GM23338 (cell line): ENCODE data around the gene SH3BP2. TPM values are rescaled to one million over a fixed set of nuclear protein-coding genes. Genes with fewer than 3 reads are reported as not detected.

Source experiments
- ATAC-seq: fragments of 200-7000 bp; cut with Tn5 transposase; 3 replicates; pipeline ENCODE4 v1.9.1; 2020
- DNase-seq: peaks from one replicate; pipeline ENCODE4 v3.0.0-alpha.2; 2015; ENCODE audit warnings: low spot score
- H2AFZ ChIP-seq: fragments of 200-600 bp; sonication (generic); 2 replicates; pipeline ENCODE4 v1.8.0; 2016; ENCODE audit warnings: antibody characterized with exemption, mild to moderate bottlenecking, moderate library complexity
- H3F3A ChIP-seq: fragments of 200-600 bp; sonication (generic); replicated peaks from 2 replicates; pipeline ENCODE4 v1.8.0; 2017; ENCODE audit warnings: antibody characterized with exemption, mixed run types, low read depth
- H3K27ac ChIP-seq: fragments of 200-600 bp; sonication (generic); 2 replicates; pipeline ENCODE4 v1.6.1; 2016; ENCODE audit warnings: low read depth
- H3K27me3 ChIP-seq: fragments of 200-600 bp; sonication (generic); 2 replicates; pipeline ENCODE4 v1.8.0; 2016; ENCODE audit warnings: mild to moderate bottlenecking, mixed run types, moderate library complexity; ENCODE audit not compliant: insufficient read depth
- H3K36me3 ChIP-seq: fragments of 200-600 bp; sonication (generic); 2 replicates; pipeline ENCODE4 v1.8.0; 2016; ENCODE audit warnings: mild to moderate bottlenecking; ENCODE audit not compliant: insufficient read depth
- H3K4me1 ChIP-seq: fragments of 200-600 bp; sonication (generic); 2 replicates; pipeline ENCODE4 v1.8.0; 2016; ENCODE audit warnings: mild to moderate bottlenecking, moderate library complexity; ENCODE audit not compliant: insufficient read depth
- H3K4me2 ChIP-seq: fragments of 200-600 bp; sonication (generic); 2 replicates; pipeline ENCODE4 v1.7.1; 2017; ENCODE audit warnings: mixed run types
- H3K4me3 ChIP-seq: fragments of 200-600 bp; sonication (generic); 2 replicates; pipeline ENCODE4 v1.6.1; 2016; ENCODE audit warnings: mixed run types
- H3K79me2 ChIP-seq: fragments of 200-600 bp; sonication (generic); replicated peaks from 2 replicates; pipeline ENCODE4 v1.8.0; 2017; ENCODE audit warnings: mild to moderate bottlenecking; ENCODE audit not compliant: insufficient read depth
- H3K9me2 ChIP-seq: fragments of 200-600 bp; sonication (generic); 2 replicates; pipeline ENCODE4 v1.8.0; 2017; ENCODE audit not compliant: insufficient read depth
- H4K20me1 ChIP-seq: fragments of 200-600 bp; sonication (generic); replicated peaks from 2 replicates; pipeline ENCODE4 v1.8.0; 2017; ENCODE audit warnings: mild to moderate bottlenecking; ENCODE audit not compliant: insufficient read depth
- H3K27ac Mint-ChIP-seq: 2 replicates; pipeline ENCODE4 v1.8.0; 2020; ENCODE audit warnings: inconsistent platforms, mild to moderate bottlenecking, moderate library complexity, mixed read lengths
- H3K27me3 Mint-ChIP-seq: 3 replicates; pipeline ENCODE4 v1.8.0; 2022; ENCODE audit warnings: low read depth, mild to moderate bottlenecking, moderate library complexity, mixed read lengths, inconsistent platforms; ENCODE audit not compliant: insufficient read depth, poor library complexity
- H3K36me3 Mint-ChIP-seq: 3 replicates; pipeline ENCODE4 v1.8.0; 2021; ENCODE audit warnings: low read depth, mild to moderate bottlenecking, inconsistent platforms, moderate library complexity, mixed read lengths
- H3K4me1 Mint-ChIP-seq: 3 replicates; pipeline ENCODE4 v1.8.0; 2020; ENCODE audit warnings: mild to moderate bottlenecking, inconsistent platforms, mixed read lengths
- H3K4me3 Mint-ChIP-seq: 3 replicates; pipeline ENCODE4 v1.8.0; 2021; ENCODE audit warnings: moderate library complexity, mild to moderate bottlenecking, inconsistent platforms, mixed read lengths
- H3K9me3 Mint-ChIP-seq: 3 replicates; pipeline ENCODE4 v1.8.0; 2020; ENCODE audit warnings: moderate library complexity, mild to moderate bottlenecking, inconsistent platforms, mixed read lengths
- CREB1 ChIP-seq: fragments of 250-450 bp; sonication (Bioruptor Pico); IDR thresholded peaks from 2 replicates; pipeline ENCODE4 v1.5.0; 2020; ENCODE audit warnings: low read depth, mild to moderate bottlenecking, moderate library complexity
- EZH2phosphoT487 ChIP-seq: fragments of 200-600 bp; sonication (generic); IDR thresholded peaks from one replicate; pipeline ENCODE4 v1.8.1; 2018; ENCODE audit warnings: antibody characterized with exemption; ENCODE audit not compliant: unreplicated experiment
- JUNB ChIP-seq: IDR thresholded peaks from one replicate; pipeline ENCODE4 v1.6.1; 2016; ENCODE audit warnings: antibody characterized with exemption; ENCODE audit not compliant: unreplicated experiment
- NANOG ChIP-seq: IDR thresholded peaks from 2 replicates; pipeline ENCODE4 v1.6.1; 2016; ENCODE audit warnings: antibody characterized with exemption, borderline replicate concordance
- POLR2AphosphoS5 ChIP-seq: IDR thresholded peaks from 2 replicates; pipeline ENCODE4 v1.6.1; 2016; ENCODE audit warnings: antibody characterized with exemption, low read depth
- ZNF114 ChIP-seq: fragments of 250-450 bp; sonication (Bioruptor Pico); IDR thresholded peaks from 2 replicates; pipeline ENCODE4 v1.5.0; 2020; ENCODE audit warnings: mild to moderate bottlenecking, moderate library complexity
- ZNF331 ChIP-seq: fragments of 250-450 bp; sonication (Bioruptor Pico); IDR thresholded peaks from 2 replicates; pipeline ENCODE4 v1.5.0; 2020; ENCODE audit warnings: low read depth, mild to moderate bottlenecking, moderate library complexity
- polyA plus RNA-seq: library from polyadenylated mRNA; unstranded; fragments of >200 nt; fragmentation: Nextera tagmentation; extraction: Ambion mirVana; gene quantifications from 2 replicates; pipeline ENCODE4 v1.2.1, GENCODE V29; 2016
- total RNA-seq: library from RNA; depleted of rRNA; stranded (reverse); fragments of >200 nt; shearing (Covaris generic); gene quantifications from 2 replicates; pipeline ENCODE4 v1.2.3, GENCODE V29; 2014
- TF ChIP-seq, protein P1 (sequence below), 2 experiments: fragments of 200-600 bp in 1 of 2; sonication (generic) in 1 of 2; conservative IDR thresholded peaks; 2 replicates each; pipeline versions ENCODE4 v1.5.1 to v1.6.1; 2016 to 2017; ENCODE audit warnings: antibody characterized with exemption in 2 of 2, low read depth in 2 of 2, mild to moderate bottlenecking in 2 of 2, moderate library complexity in 1 of 2
- TF ChIP-seq, protein P2 (sequence below): IDR thresholded peaks from 2 replicates; pipeline ENCODE4 v1.6.1; 2016; ENCODE audit warnings: antibody characterized with exemption
- TF ChIP-seq, protein P3 (sequence below): IDR thresholded peaks from one replicate; pipeline ENCODE4 v1.6.1; 2018; ENCODE audit warnings: antibody characterized with exemption; ENCODE audit not compliant: unreplicated experiment

The SH3BP2 gene
- total and polyA plus RNA-seq, 2 experiments from 2014 or later: 15.2 to 43.9 TPM

DNA sequence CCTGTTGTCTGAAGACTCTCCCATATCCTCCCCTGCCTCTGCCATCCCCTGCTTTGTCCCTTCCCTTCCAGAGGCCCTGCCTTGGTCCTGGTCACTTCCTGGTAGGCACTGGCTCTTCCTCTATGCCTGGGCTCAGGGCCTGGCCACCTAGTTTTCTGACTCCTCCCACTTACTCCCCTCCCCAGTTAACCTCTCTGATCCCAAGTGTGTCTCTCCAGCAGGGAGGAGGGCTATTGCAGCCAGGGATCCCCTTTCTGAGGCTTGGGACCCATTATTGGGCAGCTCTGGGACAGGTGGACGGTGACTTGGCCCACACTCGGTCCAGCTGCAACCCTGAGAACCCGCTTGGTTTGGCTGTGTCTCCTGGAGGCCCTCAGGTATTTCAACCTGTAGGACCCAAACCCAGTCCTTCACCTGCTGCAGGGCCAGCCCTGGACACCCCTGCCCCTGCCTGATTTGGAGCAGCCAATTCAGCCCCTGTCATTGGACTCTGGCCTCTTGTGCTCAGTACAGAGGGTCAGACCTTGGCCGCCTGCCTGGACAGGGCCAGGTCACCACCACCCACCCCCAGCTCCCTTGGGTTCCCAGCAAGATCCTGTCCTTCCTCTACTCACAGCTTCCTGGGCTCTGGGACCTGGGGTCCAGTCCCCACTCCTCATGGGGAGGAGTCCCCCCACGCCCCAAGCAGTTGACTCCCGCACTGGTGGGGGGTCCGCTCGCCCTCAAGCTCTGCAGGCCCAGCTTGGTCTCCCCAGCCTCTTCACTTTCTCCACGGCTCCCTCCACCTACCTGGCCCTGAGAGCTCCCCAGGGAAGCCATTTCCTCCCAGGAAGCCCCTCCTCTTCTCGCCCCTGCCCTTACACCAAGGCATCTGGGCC, 1.1 kb upstream of the SH3BP2 start:
- no peak overlapping the region for H3K4me3 Mint-ChIP-seq
- H2AFZ ChIP-seq: peak overlapping the region; percentile 52; the same call in 1 of the 2 replicates
- H3K4me3 ChIP-seq: no peak overlapping the region

DNA sequence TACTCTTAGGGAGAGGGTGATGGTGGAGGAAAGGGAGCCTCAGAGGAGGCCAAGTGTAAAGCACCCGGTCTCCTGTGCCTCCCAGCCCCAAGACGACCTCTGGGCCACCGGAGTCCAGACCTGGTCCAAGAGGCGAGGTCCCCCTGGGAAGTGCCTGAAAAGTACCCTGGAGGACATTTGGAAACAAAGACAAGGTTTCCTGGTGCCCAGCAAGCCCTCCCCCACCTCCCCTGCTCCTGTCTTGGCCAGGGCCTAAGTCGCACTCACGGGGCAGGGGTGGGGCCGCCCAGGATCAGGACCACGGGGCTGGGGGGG, 532 bp upstream of the SH3BP2 start:
- Histone ChIP-seq H3K4me2 (peak overlapping the region; percentile 66), H3K79me2 (no peaks in the 10 kb centered on the region), H3K36me3 (no peaks in the 10 kb centered on the region), H3F3A (0 out of 2 replicates have a peak, but pooled peaks cover 5% of the 10 kb centered on the region), H3K9me2 (no peaks in the 10 kb centered on the region), H4K20me1 (no peaks in the 10 kb centered on the region), H2AFZ (peak overlapping the region; percentile 52; the same call in 1 of the 2 replicates), H3K27ac (no peak overlapping the region), H3K4me3 (no peak overlapping the region), H3K4me1 (peaks cover 5% of the 10 kb centered on the region), H3K27me3 (peaks cover 16% of the 10 kb centered on the region)
- Mint-ChIP-seq H3K27me3 (peaks cover 26% of the 10 kb centered on the region), H3K36me3 (no peaks in the 10 kb centered on the region), H3K4me1 (peaks cover 28% of the 10 kb centered on the region), H3K9me3 (no peaks in the 10 kb centered on the region; the same call in 2 of the 3 replicates), H3K4me3 (peak overlapping the region; percentile 37; the same call in 2 of the 3 replicates), H3K27ac (no peak overlapping the region)
- ATAC-seq (peak; percentile 1; the same call in 2 of the 3 replicates), DNase-seq (no peak)
- TF ChIP-seq JUNB: no peak
- TF ChIP-seq, protein P1, sequence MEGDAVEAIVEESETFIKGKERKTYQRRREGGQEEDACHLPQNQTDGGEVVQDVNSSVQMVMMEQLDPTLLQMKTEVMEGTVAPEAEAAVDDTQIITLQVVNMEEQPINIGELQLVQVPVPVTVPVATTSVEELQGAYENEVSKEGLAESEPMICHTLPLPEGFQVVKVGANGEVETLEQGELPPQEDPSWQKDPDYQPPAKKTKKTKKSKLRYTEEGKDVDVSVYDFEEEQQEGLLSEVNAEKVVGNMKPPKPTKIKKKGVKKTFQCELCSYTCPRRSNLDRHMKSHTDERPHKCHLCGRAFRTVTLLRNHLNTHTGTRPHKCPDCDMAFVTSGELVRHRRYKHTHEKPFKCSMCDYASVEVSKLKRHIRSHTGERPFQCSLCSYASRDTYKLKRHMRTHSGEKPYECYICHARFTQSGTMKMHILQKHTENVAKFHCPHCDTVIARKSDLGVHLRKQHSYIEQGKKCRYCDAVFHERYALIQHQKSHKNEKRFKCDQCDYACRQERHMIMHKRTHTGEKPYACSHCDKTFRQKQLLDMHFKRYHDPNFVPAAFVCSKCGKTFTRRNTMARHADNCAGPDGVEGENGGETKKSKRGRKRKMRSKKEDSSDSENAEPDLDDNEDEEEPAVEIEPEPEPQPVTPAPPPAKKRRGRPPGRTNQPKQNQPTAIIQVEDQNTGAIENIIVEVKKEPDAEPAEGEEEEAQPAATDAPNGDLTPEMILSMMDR (conservative IDR thresholded peaks at IDR 0.05; ENCODE audit: low read depth in 2 of 2): no peak
- no peak for TF ChIP-seq NANOG
- TF ChIP-seq POLR2AphosphoS5: no peak
- no peak for TF ChIP-seq EZH2phosphoT487
- TF ChIP-seq, protein P2, sequence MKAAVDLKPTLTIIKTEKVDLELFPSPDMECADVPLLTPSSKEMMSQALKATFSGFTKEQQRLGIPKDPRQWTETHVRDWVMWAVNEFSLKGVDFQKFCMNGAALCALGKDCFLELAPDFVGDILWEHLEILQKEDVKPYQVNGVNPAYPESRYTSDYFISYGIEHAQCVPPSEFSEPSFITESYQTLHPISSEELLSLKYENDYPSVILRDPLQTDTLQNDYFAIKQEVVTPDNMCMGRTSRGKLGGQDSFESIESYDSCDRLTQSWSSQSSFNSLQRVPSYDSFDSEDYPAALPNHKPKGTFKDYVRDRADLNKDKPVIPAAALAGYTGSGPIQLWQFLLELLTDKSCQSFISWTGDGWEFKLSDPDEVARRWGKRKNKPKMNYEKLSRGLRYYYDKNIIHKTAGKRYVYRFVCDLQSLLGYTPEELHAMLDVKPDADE: no peak
- TF ChIP-seq, protein P3, sequence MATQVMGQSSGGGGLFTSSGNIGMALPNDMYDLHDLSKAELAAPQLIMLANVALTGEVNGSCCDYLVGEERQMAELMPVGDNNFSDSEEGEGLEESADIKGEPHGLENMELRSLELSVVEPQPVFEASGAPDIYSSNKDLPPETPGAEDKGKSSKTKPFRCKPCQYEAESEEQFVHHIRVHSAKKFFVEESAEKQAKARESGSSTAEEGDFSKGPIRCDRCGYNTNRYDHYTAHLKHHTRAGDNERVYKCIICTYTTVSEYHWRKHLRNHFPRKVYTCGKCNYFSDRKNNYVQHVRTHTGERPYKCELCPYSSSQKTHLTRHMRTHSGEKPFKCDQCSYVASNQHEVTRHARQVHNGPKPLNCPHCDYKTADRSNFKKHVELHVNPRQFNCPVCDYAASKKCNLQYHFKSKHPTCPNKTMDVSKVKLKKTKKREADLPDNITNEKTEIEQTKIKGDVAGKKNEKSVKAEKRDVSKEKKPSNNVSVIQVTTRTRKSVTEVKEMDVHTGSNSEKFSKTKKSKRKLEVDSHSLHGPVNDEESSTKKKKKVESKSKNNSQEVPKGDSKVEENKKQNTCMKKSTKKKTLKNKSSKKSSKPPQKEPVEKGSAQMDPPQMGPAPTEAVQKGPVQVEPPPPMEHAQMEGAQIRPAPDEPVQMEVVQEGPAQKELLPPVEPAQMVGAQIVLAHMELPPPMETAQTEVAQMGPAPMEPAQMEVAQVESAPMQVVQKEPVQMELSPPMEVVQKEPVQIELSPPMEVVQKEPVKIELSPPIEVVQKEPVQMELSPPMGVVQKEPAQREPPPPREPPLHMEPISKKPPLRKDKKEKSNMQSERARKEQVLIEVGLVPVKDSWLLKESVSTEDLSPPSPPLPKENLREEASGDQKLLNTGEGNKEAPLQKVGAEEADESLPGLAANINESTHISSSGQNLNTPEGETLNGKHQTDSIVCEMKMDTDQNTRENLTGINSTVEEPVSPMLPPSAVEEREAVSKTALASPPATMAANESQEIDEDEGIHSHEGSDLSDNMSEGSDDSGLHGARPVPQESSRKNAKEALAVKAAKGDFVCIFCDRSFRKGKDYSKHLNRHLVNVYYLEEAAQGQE: no peak
- TF ChIP-seq ZNF331 (CRISPR knock-in tag): no peak
- no peak for TF ChIP-seq ZNF114 (CRISPR knock-in tag)
- TF ChIP-seq CREB1: no peak

More for the DNA sequence above, 1.1 kb upstream of the SH3BP2 start:
- Histone ChIP-seq H3K4me2 (peak overlapping the region; percentile 66; the same call in 1 of the 2 replicates), H3K27ac (no peak overlapping the region), H3K36me3 (no peaks in the 10 kb centered on the region), H3K4me1 (peaks cover 5% of the 10 kb centered on the region), H3F3A (0 out of 2 replicates have a peak, but pooled peaks cover 5% of the 10 kb centered on the region), H3K79me2 (no peaks in the 10 kb centered on the region), H3K27me3 (peaks cover 16% of the 10 kb centered on the region), H4K20me1 (no peaks in the 10 kb centered on the region), H3K9me2 (no peaks in the 10 kb centered on the region)
- ATAC-seq: peak; percentile 2; the same call in 2 of the 3 replicates
- no peak for TF ChIP-seq EZH2phosphoT487
- no peak for TF ChIP-seq CREB1
- TF ChIP-seq JUNB: no peak
- Mint-ChIP-seq H3K36me3 (no peaks in the 10 kb centered on the region), H3K9me3 (no peaks in the 10 kb centered on the region; the same call in 2 of the 3 replicates), H3K27ac (no peak overlapping the region), H3K4me1 (peaks cover 29% of the 10 kb centered on the region), H3K27me3 (peaks cover 26% of the 10 kb centered on the region)
- DNase-seq: peak; percentile 48
